Naive thymus-derived CD4-positive, alpha-beta T cell (primary cell): ENCODE results near the gene F5. TPM values are rescaled to one million over a fixed set of nuclear protein-coding genes. Genes with fewer than 3 reads are reported as not detected.
A peak's percentile ranks its signal among the peaks of the same experiment; 100 is the strongest.

Experiments used
- ATAC-seq: fragments of 150-1000 bp; cut with Tn5 transposase; 2 replicates; pipeline ENCODE4 v1.10.0; 2021; ENCODE audit warnings: mild to moderate bottlenecking, moderate library complexity
- CTCF ChIA-PET: fragments of 350-600 bp; sonication (Branson Sonifier 250); formaldehyde crosslinking; loops from one replicate; lab custom pipeline; 2021; ENCODE audit warnings: antibody characterized with exemption; lab: Charles Lee
- POLR2A ChIA-PET: fragments of 350-600 bp; sonication (Branson Sonifier 250); formaldehyde crosslinking; loops from one replicate; lab custom pipeline; 2021; ENCODE audit warnings: antibody characterized with exemption, inconsistent platforms; lab: Charles Lee
- DNase-seq, 9 donors: peaks; one replicate each; pipeline versions ENCODE4 v3.0.0 to v3.0.0-alpha.2; 2020 to 2022; ENCODE audit warnings: mixed read lengths in 1 of 9
- H3K27ac ChIP-seq: one replicate; pipeline ENCODE4 v1.7.0; 2013; ENCODE audit warnings: mild to moderate bottlenecking, low read depth, low read length, moderate library complexity
- H3K27me3 ChIP-seq, 2 donors: one replicate each; pipeline ENCODE4 v1.7.0; 2013; ENCODE audit warnings: low read length in 2 of 2, mild to moderate bottlenecking in 2 of 2, moderate library complexity in 2 of 2; ENCODE audit not compliant: control insufficient read depth in 2 of 2, insufficient read depth in 2 of 2
- H3K36me3 ChIP-seq, 3 experiments: 1 replicate in 2 of 3; 2 replicates in 1 of 3; pipeline ENCODE4 v1.7.0; 2013; ENCODE audit warnings: low read length in 3 of 3, mild to moderate bottlenecking in 3 of 3, moderate library complexity in 1 of 3; ENCODE audit not compliant: insufficient read depth in 3 of 3, control insufficient read depth in 2 of 3
- H3K4me1 ChIP-seq, 2 donors: one replicate each; pipeline ENCODE4 v1.7.0; 2013; ENCODE audit warnings: low read length in 2 of 2, mild to moderate bottlenecking in 2 of 2, moderate library complexity in 1 of 2; ENCODE audit not compliant: control insufficient read depth in 2 of 2, insufficient read depth in 2 of 2
- H3K4me3 ChIP-seq: 2 replicates; pipeline ENCODE4 v1.7.0; 2013; ENCODE audit warnings: mild to moderate bottlenecking, low read length
- H3K9me3 ChIP-seq, 3 experiments: 1 replicate in 2 of 3; 2 replicates in 1 of 3; pipeline ENCODE4 v1.7.0; 2013; ENCODE audit warnings: low read length in 3 of 3; ENCODE audit not compliant: control insufficient read depth in 2 of 3
- H3K27ac Mint-ChIP-seq, 9 donors: one replicate each; pipeline ENCODE4 v1.8.0; 2020 to 2022; ENCODE audit warnings: mixed read lengths in 9 of 9, mild to moderate bottlenecking in 8 of 9, moderate library complexity in 5 of 9, inconsistent platforms in 2 of 9
- H3K27me3 Mint-ChIP-seq, 5 donors: one replicate each; pipeline ENCODE4 v1.8.0; 2021 to 2022; ENCODE audit warnings: mixed read lengths in 5 of 5, mild to moderate bottlenecking in 1 of 5
- H3K36me3 Mint-ChIP-seq, 5 donors: one replicate each; pipeline ENCODE4 v1.8.0; 2020 to 2022; ENCODE audit warnings: mixed read lengths in 5 of 5, mild to moderate bottlenecking in 3 of 5, inconsistent platforms in 1 of 5
- H3K4me1 Mint-ChIP-seq, 7 donors: one replicate each; pipeline ENCODE4 v1.8.0; 2020 to 2022; ENCODE audit warnings: mixed read lengths in 7 of 7, mild to moderate bottlenecking in 3 of 7, inconsistent platforms in 1 of 7
- H3K4me3 Mint-ChIP-seq, 10 donors: one replicate each; pipeline ENCODE4 v1.8.0; 2020 to 2022; ENCODE audit warnings: mild to moderate bottlenecking in 10 of 10, mixed read lengths in 10 of 10, moderate library complexity in 6 of 10, inconsistent platforms in 2 of 10
- H3K9me3 Mint-ChIP-seq, 11 donors: one replicate each; pipeline ENCODE4 v1.8.0; 2020 to 2022; ENCODE audit warnings: mixed read lengths in 11 of 11, mild to moderate bottlenecking in 4 of 11, inconsistent platforms in 1 of 11, moderate library complexity in 1 of 11
- intact Hi-C, 2 donors: fragments of 100-400 bp; cut with micrococcal nuclease; formaldehyde crosslinking; loops; one replicate each; pipeline ENCODE4 v1.15.1; 2023
- polyA plus RNA-seq, 2 donors: library from polyadenylated mRNA; unstranded; fragments of 300-500 nt; fragmentation: Illumina TruSeq; gene quantifications; one replicate each; pipeline ENCODE4 v1.2.3, GENCODE V29; 2021
- total RNA-seq, 6 experiments: library from RNA in 5 of 6; stranded (reverse) in 5 of 6; gene quantifications; 1 replicate in 5 of 6; 2 replicates in 1 of 6; pipeline ENCODE4 v1.2.3 and lab custom pipeline; 2021 to 2026

Gene F5
- total and polyA plus RNA-seq, 7 experiments from 2014 or later = 1.2 to 14.6 (median 3.8) TPM

DNA sequence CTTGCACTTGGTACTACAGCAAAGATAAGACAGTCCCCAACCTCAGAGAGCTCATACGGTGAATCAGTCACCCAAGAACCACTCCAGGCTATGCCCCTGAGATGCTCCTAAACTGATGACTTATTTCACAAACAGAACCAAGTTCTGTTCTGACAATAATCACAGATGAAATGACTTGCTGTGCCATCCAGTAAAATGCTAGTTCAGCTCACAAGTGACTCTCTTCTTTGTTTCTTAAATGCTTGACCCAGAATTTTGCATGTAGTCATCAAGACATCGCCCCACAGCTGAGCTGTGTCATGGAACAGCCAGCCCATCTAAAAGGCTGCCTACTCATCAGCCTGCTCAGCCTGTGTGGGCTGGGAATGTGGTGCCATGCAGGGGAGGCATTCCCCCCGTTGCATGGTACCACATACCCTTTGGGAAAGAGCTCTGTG, 94.4 kb downstream of the F5 start:
- ChIA-PET CTCF (no interaction called here), POLR2A (no interaction called here)
- no peak for DNase-seq
- H3K4me3 Mint-ChIP-seq = no peak overlapping the region
- H3K36me3 Mint-ChIP-seq = no peaks in the 10 kb centered on the region
- H3K27ac ChIP-seq = no peak overlapping the region
- peaks cover 2 to 16% (median 9%) of the 10 kb centered on the region in 7 donors for H3K4me1 Mint-ChIP-seq
- no peak for ATAC-seq
- H3K9me3 ChIP-seq = no peaks in the 10 kb centered on the region
- H3K36me3 ChIP-seq = no peaks in the 10 kb centered on the region
- no peaks in the 10 kb centered on the region for H3K4me1 ChIP-seq
- intact Hi-C loops = no loop called here
- peaks cover 0 to 10% (median 4%) of the 10 kb centered on the region in 5 donors for H3K27me3 Mint-ChIP-seq
- H3K27ac Mint-ChIP-seq = peak overlapping the region in 1 of 9 donors; percentile 19
- H3K27me3 ChIP-seq = no peaks in the 10 kb centered on the region
- H3K9me3 Mint-ChIP-seq = peaks cover 0 to 1% (median 0%) of the 10 kb centered on the region in 11 donors
- H3K4me3 ChIP-seq = no peak overlapping the region

DNA sequence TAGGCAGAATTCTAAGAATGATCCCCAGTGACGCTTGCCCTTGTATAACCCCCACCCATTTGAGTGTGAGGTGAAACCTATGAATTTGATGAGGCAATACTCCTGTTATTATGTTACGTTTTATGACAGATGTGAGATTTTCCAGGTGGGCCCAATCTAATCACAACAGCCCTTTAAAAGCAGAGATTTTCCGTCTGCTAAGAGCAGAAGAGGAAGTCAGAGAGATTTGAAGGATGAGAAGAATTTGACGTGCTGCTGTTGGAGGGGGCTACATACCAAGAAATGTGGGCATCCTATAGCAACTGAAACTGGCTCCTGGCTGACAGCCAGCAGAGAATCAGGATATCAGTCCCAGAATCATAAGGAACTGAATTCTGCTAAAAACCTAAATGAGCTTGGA, 98.1 kb downstream of the F5 start:
- H3K27ac ChIP-seq = no peak overlapping the region

GRCh38 chr1:169487561-169487960, 98.7 kb downstream of the F5 start:
- Histone ChIP-seq H3K36me3 (no peaks in the 10 kb centered on the region), H3K4me3 (no peak overlapping the region), H3K27me3 (no peaks in the 10 kb centered on the region), H3K27ac (no peak overlapping the region), H3K4me1 (peaks cover 4 to 12% of the 10 kb centered on the region in 2 donors), H3K9me3 (no peaks in the 10 kb centered on the region)
- no peak overlapping the region for H3K27ac Mint-ChIP-seq
- H3K36me3 Mint-ChIP-seq = no peaks in the 10 kb centered on the region
- ChIA-PET POLR2A (no interaction called here), CTCF (no interaction called here)
- H3K4me1 Mint-ChIP-seq = peaks cover 34 to 47% (median 38%) of the 10 kb centered on the region in 7 donors
- ATAC-seq = no peak
- no peak for DNase-seq
- intact Hi-C loops = loop anchor here (2.0 to 10.0 kb wide), 12 partner anchors 21 to 2000 kb away; partner anchors contain the start of genes PRRC2C (in 2 of the 2), ATP1B1 (in 1 of the 2), DCAF6 (in 1 of the 2) and KIFAP3 (in 1 of the 2)
- peaks cover 0 to 8% (median 0%) of the 10 kb centered on the region in 5 donors for H3K27me3 Mint-ChIP-seq
- H3K9me3 Mint-ChIP-seq = no peaks in the 10 kb centered on the region
- H3K4me3 Mint-ChIP-seq = no peak overlapping the region

More for the DNA sequence above, 98.1 kb downstream of the F5 start:
- Mint-ChIP-seq H3K27me3 (peaks cover 0 to 8% (median 0%) of the 10 kb centered on the region in 5 donors), H3K9me3 (peaks cover 0 to 1% (median 0%) of the 10 kb centered on the region in 11 donors), H3K27ac (no peak overlapping the region), H3K4me3 (peak overlapping the region in 1 of 10 donors; percentile 1), H3K36me3 (no peaks in the 10 kb centered on the region), H3K4me1 (peaks cover 31 to 41% (median 36%) of the 10 kb centered on the region in 7 donors)
- ChIA-PET CTCF (no interaction called here), POLR2A (interaction anchor here (0.6 kb wide), 1 partner anchor 121 kb away, joined by 5 read pairs; no protein-coding TSS in a partner anchor)
- H3K9me3 ChIP-seq = no peaks in the 10 kb centered on the region
- no peaks in the 10 kb centered on the region for H3K27me3 ChIP-seq
- no peak overlapping the region for H3K4me3 ChIP-seq
- intact Hi-C loops = loop anchor here (5.0 to 10.0 kb wide), 8 partner anchors 209 to 1999 kb away; partner anchors contain the start of genes PRRC2C (in 2 of the 2), ATP1B1 (in 1 of the 2), DCAF6 (in 1 of the 2) and KIFAP3 (in 1 of the 2)
- H3K4me1 ChIP-seq = peaks cover 4 to 12% of the 10 kb centered on the region in 2 donors
- H3K36me3 ChIP-seq = no peaks in the 10 kb centered on the region
- DNase-seq (no peak), ATAC-seq (no peak)

- H3K4me1 ChIP-seq = peaks cover 4 to 12% of the 10 kb centered on the region in 2 donors
- peak overlapping the region in 8 of 10 donors; percentile 31 to 98 (median 94) for H3K4me3 Mint-ChIP-seq
- ChIA-PET POLR2A (no interaction called here), CTCF (interaction anchor here (1.3 kb wide), 1 partner anchor 310 kb away, joined by 9 read pairs; no protein-coding TSS in a partner anchor)
- ATAC-seq (no peak), DNase-seq (no peak)
- intact Hi-C loops = loop anchor here (2.0 to 10.0 kb wide), 12 partner anchors 22 to 2000 kb away; partner anchors contain the start of genes PRRC2C (in 2 of the 2), ATP1B1 (in 1 of the 2), DCAF6 (in 1 of the 2) and KIFAP3 (in 1 of the 2)
- H3K36me3 ChIP-seq = no peaks in the 10 kb centered on the region
- no peaks in the 10 kb centered on the region for H3K36me3 Mint-ChIP-seq
- H3K27me3 ChIP-seq = no peaks in the 10 kb centered on the region
- no peaks in the 10 kb centered on the region for H3K9me3 Mint-ChIP-seq
- H3K27me3 Mint-ChIP-seq = peaks cover 0 to 8% (median 0%) of the 10 kb centered on the region in 5 donors
- H3K4me1 Mint-ChIP-seq = peaks cover 35 to 49% (median 39%) of the 10 kb centered on the region in 7 donors
- H3K4me3 ChIP-seq = no peak overlapping the region
- H3K27ac ChIP-seq = no peak overlapping the region
- peak overlapping the region in 2 of 9 donors; percentile 86 to 89 for H3K27ac Mint-ChIP-seq
- H3K9me3 ChIP-seq = no peaks in the 10 kb centered on the region
Observed at GRCh38 chr1:169487133-169487532, 99.1 kb downstream of the F5 start.

DNA sequence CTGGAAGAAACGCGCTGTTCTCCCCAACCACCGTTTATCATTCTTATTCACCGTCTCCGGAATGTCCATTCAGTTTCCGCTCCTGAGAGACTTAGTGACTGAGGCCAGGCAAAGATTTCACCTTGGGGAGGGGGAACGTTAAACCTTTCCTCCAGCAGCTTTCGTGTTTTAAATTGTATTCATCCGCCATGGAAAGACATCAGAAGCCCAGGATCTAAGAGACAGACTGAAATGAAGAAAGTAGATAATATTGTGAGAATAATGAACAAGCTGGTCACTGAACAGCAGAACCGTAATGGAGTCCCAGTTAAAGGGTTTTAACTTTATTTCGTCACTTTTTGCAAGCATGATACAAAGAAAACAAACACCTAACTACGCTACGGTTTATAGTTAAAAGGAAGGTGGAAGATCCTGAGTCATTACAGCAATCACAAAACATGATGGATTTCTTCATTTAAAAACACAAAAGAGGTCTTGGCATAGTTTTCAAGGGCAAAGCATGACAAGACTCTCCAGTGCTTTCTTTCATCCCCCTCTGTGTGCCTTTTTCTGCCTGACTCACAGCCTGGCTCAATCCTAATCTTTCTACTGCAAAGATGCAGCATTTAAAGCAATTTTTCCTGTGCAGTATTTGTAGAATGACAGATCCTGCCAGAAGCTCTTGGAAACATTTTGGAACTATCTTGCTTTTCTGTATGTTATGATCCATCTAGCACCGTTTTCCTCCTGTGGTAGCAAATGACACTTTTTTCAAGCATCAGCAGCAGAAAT, 99.8 kb downstream of the F5 start:
- ATAC-seq = no peak
- Mint-ChIP-seq H3K4me3 (peak overlapping the region; percentile 87 to 98 (median 94)), H3K36me3 (peaks cover 0 to 1% (median 0%) of the 10 kb centered on the region in 5 donors), H3K4me1 (peaks cover 35 to 51% (median 40%) of the 10 kb centered on the region in 7 donors), H3K9me3 (no peaks in the 10 kb centered on the region), H3K27me3 (peaks cover 0 to 8% (median 0%) of the 10 kb centered on the region in 5 donors), H3K27ac (peak overlapping the region; percentile 86 to 98 (median 94))
- no peaks in the 10 kb centered on the region for H3K36me3 ChIP-seq
- CTCF ChIA-PET = interaction anchor here (0.5 to 1.6 kb wide), 5 partner anchors 59 to 311 kb away, joined by 3 to 9 read pairs (median 3); no protein-coding TSS in a partner anchor
- H3K9me3 ChIP-seq = no peaks in the 10 kb centered on the region
- POLR2A ChIA-PET = interaction anchor here (0.6 kb wide), 1 partner anchor 9 kb away, joined by 3 read pairs; no protein-coding TSS in a partner anchor
- H3K4me1 ChIP-seq = peaks cover 4 to 12% of the 10 kb centered on the region in 2 donors
- peak overlapping the region; percentile 66 for H3K4me3 ChIP-seq
- intact Hi-C loops = loop anchor here (1.0 to 10.0 kb wide), 14 partner anchors 22 to 2001 kb away; partner anchors contain the start of genes PRRC2C (in 2 of the 2), ATP1B1 (in 1 of the 2), DCAF6 (in 1 of the 2) and KIFAP3 (in 1 of the 2)
- peak overlapping the region; percentile 81 for H3K27ac ChIP-seq
- no peak for DNase-seq
- no peaks in the 10 kb centered on the region for H3K27me3 ChIP-seq
